ENCODE results near the gene ZNF175.

GRCh38 chr19:51535535-51535934 lies 35.5 kb upstream of the ZNF175 start:
- TF ChIP-seq, protein P1, sequence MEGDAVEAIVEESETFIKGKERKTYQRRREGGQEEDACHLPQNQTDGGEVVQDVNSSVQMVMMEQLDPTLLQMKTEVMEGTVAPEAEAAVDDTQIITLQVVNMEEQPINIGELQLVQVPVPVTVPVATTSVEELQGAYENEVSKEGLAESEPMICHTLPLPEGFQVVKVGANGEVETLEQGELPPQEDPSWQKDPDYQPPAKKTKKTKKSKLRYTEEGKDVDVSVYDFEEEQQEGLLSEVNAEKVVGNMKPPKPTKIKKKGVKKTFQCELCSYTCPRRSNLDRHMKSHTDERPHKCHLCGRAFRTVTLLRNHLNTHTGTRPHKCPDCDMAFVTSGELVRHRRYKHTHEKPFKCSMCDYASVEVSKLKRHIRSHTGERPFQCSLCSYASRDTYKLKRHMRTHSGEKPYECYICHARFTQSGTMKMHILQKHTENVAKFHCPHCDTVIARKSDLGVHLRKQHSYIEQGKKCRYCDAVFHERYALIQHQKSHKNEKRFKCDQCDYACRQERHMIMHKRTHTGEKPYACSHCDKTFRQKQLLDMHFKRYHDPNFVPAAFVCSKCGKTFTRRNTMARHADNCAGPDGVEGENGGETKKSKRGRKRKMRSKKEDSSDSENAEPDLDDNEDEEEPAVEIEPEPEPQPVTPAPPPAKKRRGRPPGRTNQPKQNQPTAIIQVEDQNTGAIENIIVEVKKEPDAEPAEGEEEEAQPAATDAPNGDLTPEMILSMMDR (conservative IDR thresholded peaks at IDR 0.05; ENCODE audit: low read length) = no peak
- no peak for TF ChIP-seq EZH2phosphoT487 (IDR thresholded peaks at IDR 0.05; ENCODE audit: borderline replicate concordance)

Data from Loucy (cell line).